Vagina (tissue), 2 donors: ENCODE data around the gene FGF21. TPM values are rescaled to one million over a fixed set of nuclear protein-coding genes. Genes with fewer than 3 reads are reported as not detected.

Experiments used
- DNase-seq, 2 donors: peaks; one replicate each; pipeline ENCODE4 v3.0.0-alpha.2; 2017; ENCODE audit errors: extremely low spot score in 2 of 2
- H3K27ac ChIP-seq: fragments of 200-600 bp; sonication (generic); one replicate; pipeline ENCODE4 v1.5.1; 2019
- H3K27me3 ChIP-seq: fragments of 200-600 bp; sonication (generic); one replicate; pipeline ENCODE4 v1.5.1; 2019
- H3K36me3 ChIP-seq, 2 donors: fragments of 200-600 bp; sonication (generic); one replicate each; pipeline ENCODE4 v1.5.1; 2017 to 2019
- H3K4me1 ChIP-seq: fragments of 200-600 bp; sonication (generic); one replicate; pipeline ENCODE4 v1.5.1; 2019
- H3K4me3 ChIP-seq, 2 donors: fragments of 200-600 bp; sonication (generic); 1 replicate in 1 of 2; 2 replicates in 1 of 2; pipeline ENCODE4 v1.5.1; 2016 to 2019
- H3K9me3 ChIP-seq: fragments of 200-600 bp; sonication (generic); one replicate; pipeline ENCODE4 v1.5.1; 2019
- POLR2A ChIP-seq, 2 donors: fragments of 450-650 bp; IDR thresholded peaks; one replicate each; pipeline ENCODE4 v1.6.1; 2017; ENCODE audit warnings: antibody characterized with exemption in 2 of 2, mild to moderate bottlenecking in 2 of 2, moderate library complexity in 2 of 2
- POLR2AphosphoS5 ChIP-seq, 2 donors: sonication (generic); formaldehyde crosslinking; IDR thresholded peaks; one replicate each; pipeline ENCODE4 v1.9.0; 2017; ENCODE audit warnings: antibody characterized with exemption in 2 of 2, mild to moderate bottlenecking in 2 of 2, low read depth in 1 of 2; ENCODE audit not compliant: insufficient read depth in 1 of 2
- intact Hi-C: fragments of 100-400 bp; cut with DNase I; formaldehyde crosslinking; loops from one replicate; pipeline ENCODE4 v1.15.1; 2023
- total RNA-seq: library from RNA; depleted of rRNA; stranded (reverse); fragments of >200 nt; gene quantifications from one replicate; pipeline ENCODE4 v1.2.3, GENCODE V29; 2016
- TF ChIP-seq, protein P1 (sequence below), 3 experiments: fragments of 450-650 bp in 2 of 3; fragments of 200-600 bp in 1 of 3; sonication (generic) in 1 of 3; IDR thresholded peaks; one replicate each; pipeline ENCODE4 v1.5.1; 2017 to 2019; ENCODE audit warnings: antibody characterized with exemption in 3 of 3, mild to moderate bottlenecking in 2 of 3, moderate library complexity in 2 of 3

The FGF21 gene
- total RNA-seq, 1 donor from 2014 or later = not detected

DNA sequence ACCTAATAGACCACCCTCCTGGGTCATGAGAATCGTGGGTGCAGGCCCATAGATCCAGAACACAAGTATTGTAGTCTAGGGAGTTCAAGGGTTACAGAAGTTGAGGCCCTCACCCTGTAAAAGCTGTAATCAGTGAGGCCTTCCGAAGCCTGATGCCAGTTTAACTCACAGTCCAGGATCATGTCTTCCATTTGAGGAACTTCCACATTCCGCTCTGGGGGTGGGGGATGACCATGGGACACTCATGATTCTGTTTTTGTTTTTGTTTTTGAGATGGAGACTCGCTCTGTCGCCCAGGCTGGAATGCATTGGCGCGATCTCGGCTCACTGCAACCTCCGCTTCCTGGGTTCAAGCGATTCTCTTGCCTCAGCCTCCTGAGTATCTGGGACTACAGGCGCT lies 13.2 kb upstream of the FGF21 start:
- H3K4me1 ChIP-seq = peaks cover 26% of the 10 kb centered on the region
- H3K4me3 ChIP-seq = no peak overlapping the region
- peak overlapping the region; percentile 88 for H3K27ac ChIP-seq
- no peaks in the 10 kb centered on the region for H3K36me3 ChIP-seq
- intact Hi-C loops = no loop called here
- H3K27me3 ChIP-seq = no peaks in the 10 kb centered on the region
- no peak for DNase-seq
- no peaks in the 10 kb centered on the region for H3K9me3 ChIP-seq
- no peak for TF ChIP-seq POLR2AphosphoS5 (IDR thresholded peaks at IDR 0.05; ENCODE audit: insufficient read depth in 1 of 2, low read depth in 1 of 2)
- TF ChIP-seq, protein P1, sequence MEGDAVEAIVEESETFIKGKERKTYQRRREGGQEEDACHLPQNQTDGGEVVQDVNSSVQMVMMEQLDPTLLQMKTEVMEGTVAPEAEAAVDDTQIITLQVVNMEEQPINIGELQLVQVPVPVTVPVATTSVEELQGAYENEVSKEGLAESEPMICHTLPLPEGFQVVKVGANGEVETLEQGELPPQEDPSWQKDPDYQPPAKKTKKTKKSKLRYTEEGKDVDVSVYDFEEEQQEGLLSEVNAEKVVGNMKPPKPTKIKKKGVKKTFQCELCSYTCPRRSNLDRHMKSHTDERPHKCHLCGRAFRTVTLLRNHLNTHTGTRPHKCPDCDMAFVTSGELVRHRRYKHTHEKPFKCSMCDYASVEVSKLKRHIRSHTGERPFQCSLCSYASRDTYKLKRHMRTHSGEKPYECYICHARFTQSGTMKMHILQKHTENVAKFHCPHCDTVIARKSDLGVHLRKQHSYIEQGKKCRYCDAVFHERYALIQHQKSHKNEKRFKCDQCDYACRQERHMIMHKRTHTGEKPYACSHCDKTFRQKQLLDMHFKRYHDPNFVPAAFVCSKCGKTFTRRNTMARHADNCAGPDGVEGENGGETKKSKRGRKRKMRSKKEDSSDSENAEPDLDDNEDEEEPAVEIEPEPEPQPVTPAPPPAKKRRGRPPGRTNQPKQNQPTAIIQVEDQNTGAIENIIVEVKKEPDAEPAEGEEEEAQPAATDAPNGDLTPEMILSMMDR (IDR thresholded peaks at IDR 0.05) = no peak
- TF ChIP-seq POLR2A (IDR thresholded peaks at IDR 0.05) = no peak

DNA sequence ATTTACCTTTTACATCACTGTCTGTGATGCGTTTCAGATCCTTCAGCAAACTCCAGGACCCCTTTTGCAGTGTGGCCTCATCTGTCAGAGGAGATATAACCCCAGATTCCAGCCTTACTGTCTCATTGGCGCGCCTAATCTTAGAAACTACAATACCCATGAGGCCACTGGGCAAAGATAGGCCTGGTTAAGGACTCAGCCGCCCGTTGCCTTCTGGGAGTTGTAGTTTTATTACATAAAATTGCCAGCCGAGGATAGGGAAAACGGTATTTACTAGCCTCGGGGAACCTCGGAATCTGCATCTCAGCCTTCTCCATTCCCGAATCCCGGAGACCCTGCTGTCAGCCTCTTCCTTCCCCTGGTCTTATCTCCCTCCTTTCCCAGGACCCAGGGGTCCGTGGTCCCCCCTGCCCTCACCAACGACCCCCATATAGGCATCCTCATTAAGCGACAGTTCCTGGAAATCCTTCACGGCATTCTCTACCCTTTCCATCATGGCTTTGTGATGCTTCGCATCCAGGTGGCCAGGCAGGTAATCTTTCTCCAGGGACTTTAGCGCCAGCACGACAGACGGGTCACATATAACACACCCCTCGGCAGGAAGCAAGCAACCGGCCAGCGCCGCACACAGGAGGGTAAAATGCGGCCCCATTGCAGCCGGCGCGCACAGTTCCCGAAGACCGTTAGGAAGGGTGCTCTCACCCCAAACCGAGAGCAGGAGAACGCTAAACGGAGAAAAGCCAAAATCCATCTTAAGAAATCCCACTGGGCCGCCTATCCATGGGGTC lies 9.9 kb upstream of the FGF21 start:
- Histone ChIP-seq H3K9me3 (no peaks in the 10 kb centered on the region), H3K4me1 (peaks cover 16% of the 10 kb centered on the region), H3K27ac (no peak overlapping the region), H3K36me3 (no peaks in the 10 kb centered on the region), H3K4me3 (no peak overlapping the region), H3K27me3 (no peaks in the 10 kb centered on the region)
- TF ChIP-seq POLR2A (IDR thresholded peaks at IDR 0.05) (no peak), POLR2AphosphoS5 (IDR thresholded peaks at IDR 0.05; ENCODE audit: insufficient read depth in 1 of 2, low read depth in 1 of 2) (peak in 1 of 2 donors; percentile 51)
- TF ChIP-seq, protein P1 (IDR thresholded peaks at IDR 0.05) = no peak
- intact Hi-C loops = no loop called here
- no peak for DNase-seq

DNA sequence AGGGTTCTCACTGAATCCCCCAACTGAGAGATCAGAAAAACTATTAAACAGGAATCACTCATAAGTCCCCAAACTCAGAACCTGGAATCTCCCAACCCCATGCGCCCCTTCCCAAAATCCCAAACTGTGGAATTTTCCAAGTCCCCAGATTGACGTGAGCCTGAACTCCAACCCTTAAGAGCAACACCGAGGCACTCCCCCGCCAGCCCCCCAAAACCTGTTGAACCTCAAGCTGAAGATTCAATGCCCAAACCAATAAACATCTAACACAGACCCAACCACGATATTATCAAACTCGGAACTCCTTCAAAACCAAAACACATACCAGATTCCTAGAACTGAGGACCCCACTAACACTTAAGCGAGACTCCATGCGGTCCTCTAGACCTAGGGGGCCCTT lies 9.2 kb upstream of the FGF21 start:
- Histone ChIP-seq H3K9me3 (no peaks in the 10 kb centered on the region), H3K4me3 (no peak overlapping the region), H3K36me3 (no peaks in the 10 kb centered on the region), H3K27ac (peak overlapping the region; percentile 72), H3K27me3 (no peaks in the 10 kb centered on the region), H3K4me1 (peaks cover 11% of the 10 kb centered on the region)
- TF ChIP-seq, protein P1 (IDR thresholded peaks at IDR 0.05) = no peak
- TF ChIP-seq POLR2AphosphoS5 (IDR thresholded peaks at IDR 0.05; ENCODE audit: insufficient read depth in 1 of 2, low read depth in 1 of 2) (no peak), POLR2A (IDR thresholded peaks at IDR 0.05) (no peak)
- intact Hi-C loops = no loop called here
- DNase-seq = no peak

DNA sequence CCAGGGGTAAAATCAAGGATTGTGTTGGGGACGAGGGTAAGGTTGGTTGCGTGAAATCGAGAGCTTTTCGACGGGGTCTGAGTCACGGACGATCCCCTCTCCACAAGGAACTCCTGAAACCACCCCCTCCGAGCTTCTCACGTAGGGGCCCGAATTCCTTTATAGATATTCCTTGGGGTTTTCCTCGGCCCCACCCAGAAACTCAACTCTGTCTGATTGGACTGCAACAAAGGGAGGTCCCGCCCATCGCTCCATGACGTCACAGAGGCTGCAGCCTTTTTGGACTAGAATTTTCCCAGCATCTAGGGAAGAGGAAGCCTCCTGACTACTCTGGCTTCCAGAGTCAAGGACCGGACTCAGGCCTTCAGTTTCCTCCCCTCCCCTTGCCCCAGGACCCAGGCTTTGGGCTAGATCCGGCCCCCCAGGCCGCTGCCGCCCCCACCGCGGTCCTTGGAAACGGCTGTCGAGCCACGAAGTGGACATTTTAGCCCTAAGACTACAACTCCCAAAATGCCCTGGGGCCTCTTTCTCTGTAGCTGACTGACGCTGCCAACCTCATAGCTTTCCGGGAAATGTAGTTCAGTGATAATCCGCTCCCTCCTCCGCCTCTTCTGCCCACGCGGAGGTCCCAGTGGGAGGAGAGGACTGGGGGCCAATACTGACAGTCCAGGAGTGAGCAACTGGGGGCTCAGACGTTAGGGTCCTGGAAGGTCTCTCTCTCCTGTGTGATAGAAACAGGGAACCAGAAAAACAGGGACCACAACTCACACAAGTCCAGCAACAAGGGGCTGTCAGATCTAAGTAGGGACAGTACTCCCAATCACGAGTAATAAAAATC lies 8.4 kb upstream of the FGF21 start, which contains the start of gene IZUMO1:
IZUMO1 (minus strand) TSS at position 172 of the 838 bp plus-strand sequence. CDS start 1,050 bp downstream, outside the sequence.
- peaks cover 9% of the 10 kb centered on the region for H3K4me1 ChIP-seq
- H3K27ac ChIP-seq = peak within 1 kb of the TSS; percentile 72
- no peaks in the 10 kb centered on the region for H3K9me3 ChIP-seq
- DNase-seq = no peak
- intact Hi-C loops = no loop called here
- H3K27me3 ChIP-seq = no peaks in the 10 kb centered on the region
- peak within 1 kb of the TSS; percentile 10 to 33 for H3K4me3 ChIP-seq
- peak in 1 of 2 donors; percentile 68 for TF ChIP-seq POLR2AphosphoS5 (IDR thresholded peaks at IDR 0.05; ENCODE audit: insufficient read depth in 1 of 2, low read depth in 1 of 2)
- no peak for TF ChIP-seq POLR2A (IDR thresholded peaks at IDR 0.05)
- TF ChIP-seq, protein P1 (IDR thresholded peaks at IDR 0.05) = no peak
- no peaks in the 10 kb centered on the region for H3K36me3 ChIP-seq
